GM19035 (cell line): Measurements from ENCODE around the gene MT1M.
"Not testable (repeated sequence)": the region's sequence is repeated elsewhere in the genome, so short reads cannot be mapped to it uniquely, and the experiment has no call there.

Source experiments
- ATAC-seq: cut with Tn5 transposase; IDR thresholded peaks from one replicate; pipeline ENCODE4 v1.9.1; 2021; ENCODE audit not compliant: unreplicated experiment

MT1M gene

DNA sequence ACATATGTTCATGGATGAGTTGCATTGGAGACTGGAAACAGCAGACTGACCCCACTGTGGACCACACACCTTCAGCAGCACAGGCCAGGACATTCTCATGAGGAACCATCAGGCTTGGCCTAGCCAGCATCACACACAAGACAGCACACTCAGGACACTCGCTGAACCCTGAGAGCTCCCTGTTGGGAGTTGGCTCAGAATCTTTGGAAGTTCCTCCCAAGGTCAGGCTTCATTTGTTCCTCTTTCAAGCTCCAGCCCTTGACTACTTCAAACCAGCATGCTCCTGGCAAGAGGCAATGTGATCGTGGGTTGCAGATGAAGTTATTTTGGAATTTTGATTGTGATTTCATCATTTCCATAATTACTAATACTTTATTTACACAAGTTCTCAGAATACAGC is 39.2 kb downstream of the MT1M start:
- ATAC-seq = not testable (repeated sequence)

DNA sequence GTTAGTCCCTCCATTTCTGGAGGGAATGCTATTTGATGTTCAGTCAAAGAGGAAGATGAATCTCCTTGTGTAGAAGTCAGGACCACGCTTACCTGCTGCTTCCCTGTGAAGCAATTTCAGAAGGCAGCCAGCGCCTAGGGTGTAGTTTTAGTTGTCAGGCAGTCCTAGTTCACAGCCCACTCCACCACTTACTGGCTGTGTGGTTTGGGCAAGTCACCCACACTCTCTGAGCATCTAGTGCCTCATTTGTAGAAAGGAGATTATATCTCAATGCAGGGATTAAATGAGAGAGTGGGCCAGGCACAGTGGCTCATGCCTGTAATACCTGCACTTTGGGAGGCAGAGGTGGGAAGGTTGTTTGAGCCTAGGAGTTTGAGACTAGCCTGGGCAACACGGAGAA is 39.7 kb downstream of the MT1M start:
- ATAC-seq = not testable (repeated sequence)

DNA sequence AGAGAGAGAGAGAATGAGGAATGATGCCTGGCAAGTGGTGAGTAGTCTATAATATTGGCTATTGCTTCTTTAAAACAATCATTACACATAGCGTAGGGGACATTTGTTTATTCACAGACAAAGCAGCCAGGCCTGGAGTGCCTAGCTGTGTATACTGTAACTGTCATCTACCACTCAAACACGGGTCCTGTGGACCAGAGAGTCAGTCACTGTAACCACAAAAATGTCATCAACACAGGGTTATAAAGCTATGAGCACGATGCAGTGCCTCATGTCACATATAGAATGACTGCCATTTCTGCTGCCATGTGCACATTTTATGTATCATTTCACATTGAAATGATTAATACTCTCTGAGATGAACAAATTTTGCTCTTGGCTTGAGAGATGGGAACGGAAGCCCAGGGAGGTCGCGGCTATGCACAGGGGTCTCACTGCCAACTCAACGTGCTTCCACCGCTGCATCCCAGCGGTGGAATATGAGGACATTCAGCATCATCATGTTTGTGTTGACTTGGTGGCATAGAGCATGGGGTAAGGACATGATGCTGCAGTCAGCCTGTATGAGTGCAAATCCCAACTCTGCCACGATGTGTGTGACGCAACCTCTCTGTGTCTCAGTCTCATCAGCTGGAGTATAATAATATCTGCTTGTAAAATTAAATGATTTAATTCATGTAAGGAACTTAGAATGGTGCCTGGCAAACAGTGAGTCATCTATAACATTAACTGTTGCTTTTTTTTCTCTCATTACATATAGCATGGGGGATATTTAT is 40.5 kb downstream of the MT1M start:
- ATAC-seq = no peak

- ATAC-seq = no peak
Observed at GRCh38 chr16:56673921-56674320, 41.5 kb downstream of the MT1M start.

- not testable (repeated sequence) for ATAC-seq
Observed at GRCh38 chr16:56674570-56674969, 42.1 kb downstream of the MT1M start.

DNA sequence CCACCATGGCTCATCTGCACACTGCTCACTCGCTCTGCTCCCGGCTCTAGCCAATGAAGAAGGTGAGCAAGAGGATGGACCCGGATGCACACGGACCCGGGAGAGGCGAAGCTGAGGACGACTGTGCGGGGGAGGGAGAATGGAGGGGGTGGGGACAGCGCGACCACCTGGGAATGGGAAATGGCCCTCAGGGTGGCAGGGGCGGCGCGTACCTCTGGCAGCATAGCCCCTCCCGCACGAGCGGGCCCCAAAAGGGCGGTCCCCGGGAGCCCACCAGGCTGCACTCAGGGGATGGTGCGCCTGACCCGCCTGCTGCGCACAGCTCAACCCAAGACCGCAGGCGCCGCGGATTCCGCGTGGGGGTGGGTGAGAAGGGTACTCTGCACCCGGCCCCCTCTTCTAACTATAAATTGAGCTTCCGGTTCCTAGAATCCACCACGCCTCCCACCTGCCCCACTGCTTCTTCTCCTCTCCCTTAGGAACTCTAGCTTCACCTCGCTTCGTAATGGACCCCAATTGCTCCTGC is 43.3 kb downstream of the MT1M start:
- ATAC-seq = no peak

GRCh38 chr16:56677474-56677873 is 45.0 kb downstream of the MT1M start:
- no peak for ATAC-seq

DNA sequence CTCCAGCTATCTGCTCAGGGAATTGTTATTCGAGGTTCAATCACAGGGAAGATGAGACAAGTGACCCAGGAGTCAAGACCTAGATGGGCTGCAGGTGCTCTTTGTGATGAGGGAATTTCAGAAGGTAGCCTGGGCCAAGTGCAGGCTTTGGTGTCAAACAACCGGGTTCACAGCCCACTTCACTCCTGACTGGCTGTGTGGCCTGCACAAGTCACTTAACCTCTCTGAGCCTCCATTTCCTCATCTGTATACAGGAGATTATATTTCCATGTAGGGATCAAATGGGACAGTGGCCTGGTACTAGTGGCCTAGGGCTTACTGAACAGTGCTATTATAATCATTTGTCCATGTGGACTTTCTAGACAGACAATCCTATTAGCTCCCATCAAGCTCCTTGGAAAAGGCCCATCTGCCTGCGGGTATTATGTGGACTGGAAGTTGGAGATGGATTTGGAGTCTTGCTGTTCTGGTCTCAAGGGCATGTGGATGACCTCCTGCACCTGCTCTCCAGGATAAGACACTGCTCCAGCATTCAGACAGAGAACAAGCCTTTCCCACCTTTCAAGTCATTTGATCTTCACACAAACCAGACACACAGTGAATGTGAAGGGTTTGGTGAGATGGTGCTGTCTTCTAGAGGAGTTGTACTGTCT is 46.7 kb downstream of the MT1M start:
- no peak for ATAC-seq

GRCh38 chr16:56679818-56680217 is 47.4 kb downstream of the MT1M start:
- ATAC-seq = no peak

- peak; percentile 99 for ATAC-seq
Observed at GRCh38 chr16:56681939-56682702, 49.7 kb downstream of the MT1M start, which contains the start of gene MT1X. Gene MT1X (plus strand): TSS chr16:56682470. CDS start chr16:56682541, 71 bp downstream.

DNA sequence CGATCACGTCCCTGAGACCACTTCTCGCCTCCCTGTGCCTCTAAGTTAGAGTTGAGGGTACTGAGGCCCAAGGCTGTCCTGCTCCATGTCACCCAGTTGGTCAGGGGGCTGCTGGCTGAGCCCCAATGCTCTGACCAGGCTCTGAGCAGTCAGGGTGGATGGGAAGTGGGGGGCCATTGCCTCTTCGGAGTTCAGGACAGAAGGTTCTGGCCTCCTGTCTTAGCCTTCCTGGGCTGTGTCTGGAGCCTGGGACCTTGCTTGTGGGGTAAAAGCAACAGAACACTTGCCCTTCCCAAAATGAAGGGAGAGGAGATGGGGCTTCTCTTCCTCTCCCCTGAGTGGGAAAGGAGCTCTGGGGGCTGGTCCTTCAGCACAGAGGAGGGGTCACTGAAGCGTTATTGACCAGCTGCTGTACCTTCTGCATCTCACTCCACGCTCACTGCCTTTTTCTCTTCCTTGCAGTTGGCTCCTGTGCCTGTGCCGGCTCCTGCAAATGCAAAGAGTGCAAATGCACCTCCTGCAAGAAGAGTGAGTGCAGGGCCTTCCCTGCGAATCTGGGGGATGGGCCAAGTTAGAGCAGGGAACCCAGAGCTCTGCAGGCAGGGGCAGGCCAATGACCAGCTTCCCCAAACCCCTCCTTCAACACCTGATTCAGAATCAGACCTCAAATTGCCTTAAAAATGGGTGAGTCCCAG is 50.4 kb downstream of the MT1M start:
- no peak for ATAC-seq
